HEK293T (cell line): ENCODE data around the gene CEP170.

Experiments used
- ELF4 ChIP-seq: fragments of 450-650 bp; IDR thresholded peaks from 2 replicates; pipeline ENCODE4 v1.6.1; 2017; ENCODE audit warnings: antibody characterized with exemption
- SP1 ChIP-seq: fragments of 450-650 bp; IDR thresholded peaks from 2 replicates; pipeline ENCODE4 v1.6.1; 2017
- SUZ12 ChIP-seq: fragments of 450-650 bp; IDR thresholded peaks from 2 replicates; pipeline ENCODE4 v1.6.1; 2016; ENCODE audit warnings: mild to moderate bottlenecking
- TARDBP ChIP-seq: fragments of 450-650 bp; IDR thresholded peaks from 2 replicates; pipeline ENCODE4 v1.6.1; 2016
- ZNF384 ChIP-seq: fragments of 450-650 bp; IDR thresholded peaks from 2 replicates; pipeline ENCODE4 v1.6.1; 2016

- TF ChIP-seq TARDBP (no peak), ZNF384 (no peak), SP1 (no peak), SUZ12 (no peak), ELF4 (no peak)
These were observed 16.9 kb upstream of the CEP170 start for GRCh38 chr1:243271996-243272395.
